ENCODE measurements around the gene RBM23.
A peak's percentile ranks its signal among the peaks of the same experiment; 100 is the strongest.
"Not testable (repeated sequence)": the region's sequence is repeated elsewhere in the genome, so short reads cannot be mapped to it uniquely, and the experiment has no call there.

Gene RBM23

GRCh38 chr14:22864979-22865378, 54.0 kb downstream of the RBM23 start:
- no peak for DNase-seq

GRCh38 chr14:22861651-22862050, 57.3 kb downstream of the RBM23 start:
- DNase-seq: no peak

- DNase-seq: not testable (repeated sequence)
These were observed 58.6 kb downstream of the RBM23 start for GRCh38 chr14:22860377-22860776.

GRCh38 chr14:22856428-22856827, 62.5 kb downstream of the RBM23 start:
- no peak for DNase-seq

GRCh38 chr14:22854963-22855724, 63.8 kb downstream of the RBM23 start:
- no peak for DNase-seq

- DNase-seq: not testable (repeated sequence)
These were observed 64.7 kb downstream of the RBM23 start for GRCh38 chr14:22854296-22854695.

GRCh38 chr14:22852940-22853767, 65.8 kb downstream of the RBM23 start:
- peak; percentile 79 for DNase-seq

GRCh38 chr14:22852599-22852939, 66.4 kb downstream of the RBM23 start:
- no peak for DNase-seq

GRCh38 chr14:22852178-22852577, 66.8 kb downstream of the RBM23 start:
- not testable (repeated sequence) for DNase-seq

GRCh38 chr14:22850944-22851764, 67.8 kb downstream of the RBM23 start:
- peak; percentile 89 for DNase-seq

GRCh38 chr14:22849212-22849819, 69.6 kb downstream of the RBM23 start:
- peak; percentile 27 for DNase-seq

GRCh38 chr14:22848351-22849164, 70.4 kb downstream of the RBM23 start:
- peak; percentile 85 for DNase-seq

- peak; percentile 56 for DNase-seq
These were observed 71.1 kb downstream of the RBM23 start for GRCh38 chr14:22847661-22848341.

GRCh38 chr14:22846811-22847307, 72.1 kb downstream of the RBM23 start:
- DNase-seq: no peak

GRCh38 chr14:22845821-22846625, 72.9 kb downstream of the RBM23 start:
- no peak for DNase-seq

- DNase-seq: no peak
These were observed 73.9 kb downstream of the RBM23 start for GRCh38 chr14:22845103-22845394.

- DNase-seq: no peak
These were observed 74.5 kb downstream of the RBM23 start for GRCh38 chr14:22844221-22845102.
